T-helper 17 cell (primary cell): ENCODE results near the gene APBB3. TPM values are rescaled to one million over a fixed set of nuclear protein-coding genes. Genes with fewer than 3 reads are reported as not detected.

Experiments
- ATAC-seq: fragments of 150-1000 bp; cut with Tn5 transposase; 2 replicates; pipeline ENCODE4 v1.10.0; 2021; ENCODE audit warnings: mild to moderate bottlenecking, moderate library complexity
- DNase-seq, 3 donors: peaks; one replicate each; pipeline versions ENCODE4 v3.0.0 to v3.0.0-alpha.2; 2020 to 2021
- H3K9me3 ChIP-seq: one replicate; pipeline ENCODE4 v1.7.0; 2013; ENCODE audit warnings: low read length, mild to moderate bottlenecking; ENCODE audit not compliant: control insufficient read depth, poor library complexity, severe bottlenecking
- H3K27ac Mint-ChIP-seq: one replicate; pipeline ENCODE4 v1.8.0; 2022; ENCODE audit warnings: mild to moderate bottlenecking, moderate library complexity, mixed read lengths
- H3K27me3 Mint-ChIP-seq: one replicate; pipeline ENCODE4 v1.8.0; 2022; ENCODE audit warnings: mixed read lengths
- H3K36me3 Mint-ChIP-seq: one replicate; pipeline ENCODE4 v1.8.0; 2022; ENCODE audit warnings: low read depth, mixed read lengths
- H3K4me1 Mint-ChIP-seq: one replicate; pipeline ENCODE4 v1.8.0; 2022; ENCODE audit warnings: mild to moderate bottlenecking, mixed read lengths
- H3K4me3 Mint-ChIP-seq: one replicate; pipeline ENCODE4 v1.8.0; 2022; ENCODE audit warnings: mild to moderate bottlenecking, moderate library complexity, mixed read lengths
- total RNA-seq, 4 donors: library from RNA in 2 of 4; stranded (reverse) in 2 of 4; gene quantifications; one replicate each; pipeline ENCODE4 v1.2.3 and lab custom pipeline; 2022 to 2026

APBB3 gene
- total RNA-seq, 2 donors from 2014 or later, result 47.5 to 59.0 TPM

DNA sequence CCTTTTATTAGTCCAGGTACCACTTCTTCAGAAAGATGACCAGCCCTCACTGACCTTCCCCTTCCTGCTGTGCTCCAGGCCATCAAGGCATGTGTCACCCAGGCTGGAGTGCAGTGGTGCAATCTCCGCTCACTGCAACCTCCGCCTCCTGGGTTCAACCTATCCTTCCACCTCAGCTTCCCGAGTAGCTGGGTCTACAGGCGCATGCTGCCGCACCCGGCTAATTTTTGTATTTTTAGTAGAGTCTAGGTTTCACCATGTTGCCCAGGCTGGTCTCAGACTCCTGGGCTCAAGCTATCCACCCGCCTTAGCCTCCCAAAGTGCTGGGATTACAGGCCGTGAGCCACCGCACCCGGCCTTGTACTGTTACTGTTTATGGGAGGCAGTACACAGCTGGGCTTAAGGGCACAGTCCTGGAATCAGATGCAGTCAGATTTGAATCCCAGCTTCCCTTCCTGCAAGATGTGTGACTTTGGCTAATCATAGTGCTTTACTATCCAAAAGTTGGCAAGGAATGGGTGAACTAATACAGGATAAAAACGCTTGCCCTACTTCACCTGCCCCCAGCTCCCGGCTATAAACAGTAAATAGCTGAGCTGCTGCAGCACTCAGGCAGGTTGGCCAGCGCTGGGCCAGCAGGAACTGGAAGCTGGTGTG is 17.4 kb downstream of the APBB3 start:
- H3K27me3 Mint-ChIP-seq, result no peaks in the 10 kb centered on the region
- H3K9me3 ChIP-seq, result no peaks in the 10 kb centered on the region
- no peak for DNase-seq
- peak overlapping the region; percentile 89 for H3K4me3 Mint-ChIP-seq
- peaks cover 36% of the 10 kb centered on the region for H3K4me1 Mint-ChIP-seq
- peak; percentile 1 for ATAC-seq
- peak overlapping the region; percentile 95 for H3K27ac Mint-ChIP-seq
- peaks cover 9% of the 10 kb centered on the region for H3K36me3 Mint-ChIP-seq

DNA sequence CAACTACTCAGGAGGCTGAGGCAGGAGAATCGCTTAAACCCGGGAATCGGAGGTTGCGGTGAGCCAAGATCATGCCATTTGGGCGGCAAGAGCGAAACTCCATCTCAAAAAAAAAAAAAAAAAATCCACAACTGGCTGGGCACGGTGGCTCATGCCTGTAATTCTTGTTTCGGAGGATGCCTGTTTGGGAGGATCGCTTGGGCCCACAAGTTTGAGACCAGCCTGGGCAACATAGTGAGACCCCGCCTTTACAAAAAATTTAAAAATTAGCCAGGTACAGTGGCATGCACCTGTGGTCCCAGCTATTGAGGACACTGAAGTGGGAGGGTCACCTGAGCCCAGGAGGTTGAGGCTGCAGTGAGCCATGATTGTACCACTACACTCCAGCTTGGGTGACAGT is 18.8 kb downstream of the APBB3 start:
- Mint-ChIP-seq H3K4me1 (peaks cover 30% of the 10 kb centered on the region), H3K27ac (peak overlapping the region; percentile 95), H3K36me3 (peaks cover 10% of the 10 kb centered on the region)

DNA sequence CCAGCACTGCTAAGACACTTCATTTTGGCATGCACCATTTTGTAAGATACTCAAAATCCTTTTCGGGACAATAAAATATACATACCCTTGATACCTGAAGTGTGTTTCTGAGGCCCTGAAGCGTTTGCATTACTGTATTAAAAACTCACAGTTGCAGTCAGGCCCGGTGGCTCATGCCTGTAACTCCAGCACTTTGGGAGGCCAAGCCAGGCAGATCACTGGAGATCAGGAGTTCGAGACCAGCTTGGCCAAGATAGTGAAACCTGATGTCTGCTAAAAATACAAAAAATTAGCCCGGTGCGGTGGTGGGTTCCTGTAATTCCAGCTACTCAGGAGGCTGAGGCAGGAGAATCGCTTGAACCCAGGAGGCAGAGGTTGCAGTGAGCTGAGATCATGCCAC is 19.4 kb downstream of the APBB3 start:
- Mint-ChIP-seq H3K27me3 (no peaks in the 10 kb centered on the region), H3K4me3 (no peak overlapping the region), H3K4me1 (peaks cover 24% of the 10 kb centered on the region), H3K36me3 (peaks cover 10% of the 10 kb centered on the region), H3K27ac (peak overlapping the region; percentile 10)
- no peak for DNase-seq
- H3K9me3 ChIP-seq, result no peaks in the 10 kb centered on the region
- ATAC-seq, result no peak

More for the DNA sequence above, 18.8 kb downstream of the APBB3 start:
- ATAC-seq (no peak), DNase-seq (no peak)
- no peaks in the 10 kb centered on the region for H3K27me3 Mint-ChIP-seq
- no peak overlapping the region for H3K4me3 Mint-ChIP-seq
- no peaks in the 10 kb centered on the region for H3K9me3 ChIP-seq

DNA sequence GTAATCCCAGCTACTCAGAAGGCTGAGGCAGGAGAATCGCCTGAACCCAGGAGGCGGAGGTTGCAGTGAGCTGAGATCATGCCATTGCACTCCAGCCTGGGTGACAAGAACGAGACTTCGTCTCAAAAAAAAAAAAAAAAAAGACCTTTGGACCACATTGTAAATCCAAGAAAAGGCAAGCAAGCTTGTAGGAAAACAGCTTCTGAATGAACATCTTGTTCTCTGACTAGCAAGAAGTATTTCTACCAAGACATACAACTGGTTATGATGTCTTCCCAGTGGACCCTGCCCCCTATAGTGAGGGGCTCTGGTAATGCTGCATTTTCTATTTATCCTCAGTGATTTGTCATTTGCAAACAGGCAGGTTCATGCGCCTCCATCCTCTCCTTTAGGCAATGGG is 21.4 kb downstream of the APBB3 start:
- Mint-ChIP-seq H3K4me1 (peaks cover 13% of the 10 kb centered on the region), H3K27me3 (no peaks in the 10 kb centered on the region), H3K27ac (no peak overlapping the region), H3K36me3 (peaks cover 8% of the 10 kb centered on the region), H3K4me3 (no peak overlapping the region)
- no peaks in the 10 kb centered on the region for H3K9me3 ChIP-seq
- DNase-seq (no peak), ATAC-seq (no peak)

DNA sequence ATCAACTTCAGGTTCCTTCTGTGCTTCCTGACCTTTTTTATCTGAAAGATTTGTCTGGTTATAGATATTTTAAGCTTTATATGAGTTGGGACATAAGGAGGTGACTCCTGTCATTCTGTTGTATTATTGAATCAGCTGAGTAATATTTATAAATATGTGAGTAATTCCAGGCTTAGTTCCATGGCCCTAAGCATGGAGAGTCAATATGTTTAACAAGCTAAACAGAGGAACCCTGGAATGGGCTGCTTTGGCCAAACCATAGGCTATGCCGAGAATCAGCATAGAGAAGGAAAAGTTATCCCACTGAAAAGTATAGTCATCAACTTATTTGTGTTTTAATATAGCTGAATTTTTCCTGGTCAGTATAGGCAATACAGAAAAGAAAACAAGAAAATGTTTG is 24.2 kb downstream of the APBB3 start:
- H3K36me3 Mint-ChIP-seq, result peaks cover 8% of the 10 kb centered on the region
- DNase-seq, result no peak
- ATAC-seq, result no peak
- H3K9me3 ChIP-seq, result no peaks in the 10 kb centered on the region
- peaks cover 4% of the 10 kb centered on the region for H3K4me1 Mint-ChIP-seq
- H3K4me3 Mint-ChIP-seq, result no peak overlapping the region
- no peaks in the 10 kb centered on the region for H3K27me3 Mint-ChIP-seq
- H3K27ac Mint-ChIP-seq, result no peak overlapping the region

DNA sequence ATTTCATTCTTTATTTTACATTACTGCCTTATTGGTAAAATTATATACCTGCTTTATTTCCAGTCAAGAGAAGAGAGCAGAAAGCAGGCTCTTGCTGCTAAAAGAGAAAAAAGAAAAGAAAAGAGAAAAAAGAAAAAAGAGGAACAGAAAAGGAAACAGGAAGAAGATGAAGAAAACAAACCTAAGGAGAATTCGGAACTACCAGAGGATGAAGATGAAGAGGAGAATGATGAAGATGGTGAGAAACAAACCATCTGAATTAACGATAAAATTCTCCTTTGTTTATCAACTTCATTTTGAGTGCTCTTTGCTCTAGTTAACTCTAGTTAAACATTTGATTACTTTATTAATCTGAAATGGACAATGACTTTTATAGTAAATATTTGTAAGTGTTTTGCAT is 40.4 kb downstream of the APBB3 start:
- Mint-ChIP-seq H3K4me3 (no peak overlapping the region), H3K36me3 (peaks cover 13% of the 10 kb centered on the region), H3K27ac (peak overlapping the region; percentile 41), H3K27me3 (no peaks in the 10 kb centered on the region), H3K4me1 (peaks cover 6% of the 10 kb centered on the region)
- DNase-seq (no peak), ATAC-seq (no peak)
- no peaks in the 10 kb centered on the region for H3K9me3 ChIP-seq

DNA sequence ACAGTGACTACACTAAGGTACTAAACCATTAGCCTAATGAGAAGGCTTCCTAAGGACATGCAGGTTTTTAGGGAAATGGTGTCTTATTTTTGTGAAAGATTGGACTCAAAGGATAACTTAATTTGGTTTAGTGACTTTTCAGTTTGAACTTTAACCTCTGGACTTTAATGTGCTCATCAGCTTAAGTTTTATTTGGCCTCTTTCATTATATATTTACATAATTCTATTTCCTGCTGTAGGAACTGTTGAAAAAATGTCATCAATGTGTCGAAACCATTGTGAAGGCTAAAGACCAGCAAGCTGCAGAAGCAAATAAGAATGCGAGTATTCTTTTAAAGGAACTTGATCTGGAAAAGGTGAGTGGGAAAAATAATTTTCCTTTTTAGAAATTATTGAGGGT is 51.3 kb downstream of the APBB3 start:
- H3K9me3 ChIP-seq, result no peaks in the 10 kb centered on the region
- DNase-seq, result no peak
- Mint-ChIP-seq H3K27me3 (no peaks in the 10 kb centered on the region), H3K4me3 (no peak overlapping the region), H3K36me3 (peaks cover 3% of the 10 kb centered on the region), H3K27ac (peak overlapping the region; percentile 66), H3K4me1 (peaks cover 3% of the 10 kb centered on the region)
- ATAC-seq, result no peak

DNA sequence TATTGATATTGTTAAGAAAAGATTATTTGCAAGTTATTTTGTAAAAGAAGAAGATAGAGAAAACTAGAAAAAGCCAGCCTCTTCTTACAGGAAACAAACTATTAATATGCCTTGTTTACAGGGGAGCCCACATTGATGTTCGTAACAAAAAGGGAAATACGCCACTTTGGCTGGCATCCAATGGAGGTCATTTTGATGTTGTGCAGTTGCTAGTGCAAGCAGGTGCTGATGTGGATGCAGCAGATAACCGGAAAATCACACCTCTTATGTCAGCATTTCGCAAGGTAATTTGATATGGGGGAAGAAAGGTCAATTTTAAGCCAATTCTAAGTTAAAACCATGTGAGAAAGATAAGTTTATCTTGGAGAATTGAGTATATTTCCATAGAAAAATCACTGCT is 54.5 kb downstream of the APBB3 start:
- ATAC-seq (no peak), DNase-seq (no peak)
- Mint-ChIP-seq H3K27ac (no peak overlapping the region), H3K4me1 (peaks cover 3% of the 10 kb centered on the region), H3K4me3 (no peak overlapping the region), H3K36me3 (peaks cover 3% of the 10 kb centered on the region), H3K27me3 (no peaks in the 10 kb centered on the region)
- no peaks in the 10 kb centered on the region for H3K9me3 ChIP-seq

Other genes starting within 250 kb of the APBB3 start
- gene HBEGF, start 218.0 kb downstream of the APBB3 start, total RNA-seq, result 1 to 10 TPM; 3.2 to 7.3 TPM
- gene SLC4A9, start 204.4 kb downstream of the APBB3 start, total RNA-seq, result not detected
- 100 to 1,000 TPM; 223 to 228 TPM for gene ANKHD1, start 162.8 kb downstream of the APBB3 start, total RNA-seq
- gene EIF4EBP3, start 16.9 kb downstream of the APBB3 start, total RNA-seq, result 10 to 100 TPM in 1 of 2 donors, 1 to 10 TPM in 1; 9.1 to 14.0 TPM
- 10 to 100 TPM; 29.9 to 33.2 TPM for gene SRA1, start 7.1 kb downstream of the APBB3 start, total RNA-seq
- 10 to 100 TPM; 43.2 to 45.0 TPM for gene SLC35A4, start 230 bp upstream of the APBB3 start, total RNA-seq
- gene CD14, start 68.6 kb upstream of the APBB3 start, total RNA-seq, result 1 to 10 TPM; 1.4 to 9.2 TPM
- 10 to 100 TPM; 18.3 to 23.1 TPM for gene TMCO6, start 74.9 kb upstream of the APBB3 start, total RNA-seq
- 10 to 100 TPM; 40.7 to 46.2 TPM for gene NDUFA2, start 83.0 kb upstream of the APBB3 start, total RNA-seq
- gene IK, start 83.2 kb upstream of the APBB3 start, total RNA-seq, result 100 to 1,000 TPM; 168 to 172 TPM
- gene WDR55, start 100.3 kb upstream of the APBB3 start, total RNA-seq, result 10 to 100 TPM; 34.8 to 36.3 TPM
- gene DND1, start 109.0 kb upstream of the APBB3 start, total RNA-seq, result 1 to 10 TPM; 1.2 to 1.9 TPM
- gene HARS1, start 126.8 kb upstream of the APBB3 start, total RNA-seq, result 10 to 100 TPM; 44.8 to 49.3 TPM
- 10 to 100 TPM; 33.5 to 34.9 TPM for gene HARS2, start 126.9 kb upstream of the APBB3 start, total RNA-seq
- 10 to 100 TPM; 40.9 to 41.5 TPM for gene ZMAT2, start 135.8 kb upstream of the APBB3 start, total RNA-seq
- gene PCDHA1, start 221.5 kb upstream of the APBB3 start, total RNA-seq, result not detected
- not detected for gene PCDHA2, start 230.3 kb upstream of the APBB3 start, total RNA-seq
- not detected for gene PCDHA3, start 236.5 kb upstream of the APBB3 start, total RNA-seq
- not detected for gene PCDHA4, start 242.5 kb upstream of the APBB3 start, total RNA-seq